Glomerular visceral epithelial cell (primary cell): ENCODE results near the gene OR4A16.

Experiments
- DNase-seq: peaks from one replicate; pipeline ENCODE4 v3.0.0-alpha.2; 2016; ENCODE audit errors: extremely low spot score

The OR4A16 gene, protein sequence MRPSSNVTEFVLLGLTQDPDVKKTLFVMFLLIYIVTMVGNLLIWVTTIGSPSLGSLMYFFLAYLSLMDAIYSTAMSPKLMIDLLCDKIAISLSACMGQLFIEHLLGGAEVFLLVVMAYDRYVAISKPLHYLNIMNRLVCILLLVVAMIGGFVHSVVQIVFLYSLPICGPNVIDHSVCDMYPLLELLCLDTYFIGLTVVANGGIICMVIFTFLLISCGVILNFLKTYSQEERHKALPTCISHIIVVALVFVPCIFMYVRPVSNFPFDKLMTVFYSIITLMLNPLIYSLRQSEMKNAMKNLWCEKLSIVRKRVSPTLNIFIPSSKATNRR

DNA sequence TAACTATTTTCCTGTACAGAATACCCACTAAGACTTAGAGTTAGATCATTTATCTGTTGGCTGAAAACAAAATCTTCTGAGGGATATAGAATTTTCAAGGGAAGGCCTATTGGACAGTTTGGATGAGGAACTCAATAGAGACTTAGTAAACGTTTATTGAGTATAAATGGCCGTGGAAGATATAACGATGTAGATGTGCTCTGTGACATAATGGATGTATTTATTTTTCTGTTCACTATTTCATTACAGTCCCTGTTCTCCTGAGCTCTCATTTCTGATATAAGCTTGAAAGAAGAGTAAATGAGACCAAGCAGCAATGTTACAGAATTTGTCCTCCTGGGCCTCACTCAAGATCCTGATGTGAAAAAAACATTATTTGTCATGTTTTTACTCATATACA is at the start of gene OR4A16:
OR4A16 (plus strand) TSS at position 301 of the 400 bp plus-strand sequence; CDS start at position 301, 0 bp downstream.
- DNase-seq = no peak

GRCh38 chr11:55324500-55324899 is 18.5 kb upstream of the OR4A16 start:
- no peak for DNase-seq

DNA sequence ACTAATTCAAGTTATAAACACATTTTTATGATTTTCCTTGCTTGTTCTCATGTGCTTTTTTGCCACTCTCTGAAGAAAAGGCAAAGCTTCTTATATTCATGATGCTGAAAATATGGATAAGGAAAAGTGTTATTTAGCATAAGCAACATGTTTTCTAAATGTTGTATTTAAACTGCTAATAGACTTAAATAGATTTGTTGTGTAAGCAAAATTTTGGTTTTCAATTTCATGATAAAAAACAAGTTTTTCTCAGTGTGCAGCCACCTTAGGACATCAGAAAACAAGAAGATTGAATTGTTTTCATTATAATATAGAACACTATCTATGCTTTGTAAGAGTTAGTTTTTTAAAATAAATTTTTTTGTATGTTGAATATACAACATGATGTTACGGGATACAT is 2.3 kb downstream of the OR4A16 start:
- DNase-seq = no peak

DNA sequence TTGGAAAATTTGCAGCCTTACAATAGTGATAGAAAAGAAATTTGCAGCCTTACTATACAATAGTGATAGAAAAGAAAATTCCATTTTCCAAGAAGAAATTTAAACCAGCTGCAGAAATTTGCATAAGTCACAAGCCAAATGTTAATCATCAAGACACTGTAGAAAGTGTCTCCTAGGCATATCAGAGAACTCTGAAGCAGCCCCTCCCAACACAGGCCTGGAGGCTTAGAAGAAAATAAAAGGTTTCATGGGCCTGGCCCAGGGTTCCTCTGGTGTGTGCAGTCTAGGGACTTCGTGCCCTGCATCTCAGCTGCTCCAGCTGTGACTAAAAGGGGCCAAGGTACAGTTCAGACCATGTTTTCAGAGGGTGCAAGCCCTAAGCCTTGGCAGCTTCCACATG is 6.0 kb downstream of the OR4A16 start:
- DNase-seq = no peak

DNA sequence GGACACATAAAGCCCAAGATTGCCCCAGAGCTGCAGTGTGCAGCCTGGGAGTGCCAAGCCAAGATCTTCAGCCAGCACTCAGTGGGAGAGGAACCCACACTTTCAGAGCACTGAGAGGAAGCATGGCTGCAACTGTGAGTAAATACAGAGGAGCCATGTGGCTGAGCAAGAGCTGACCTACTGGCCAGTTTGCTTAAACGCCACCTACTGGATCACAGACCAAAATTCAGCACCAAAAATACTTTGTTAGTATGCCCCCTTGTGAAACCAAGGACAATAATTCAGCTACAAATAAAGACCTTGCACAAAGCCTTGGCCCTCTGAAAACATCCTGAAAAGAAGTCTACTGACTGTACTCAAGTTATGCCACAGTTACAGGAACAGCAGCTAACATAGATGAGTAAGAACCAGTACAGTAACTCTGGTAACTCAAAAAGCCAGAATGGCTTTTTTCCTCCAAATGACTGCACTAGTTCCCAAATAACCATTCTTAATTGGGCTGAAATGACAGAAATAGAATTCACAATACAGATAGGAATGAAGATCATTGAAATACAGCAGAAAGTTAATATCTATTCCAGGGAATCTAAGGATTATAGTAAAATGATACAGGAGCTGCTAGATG is 14.7 kb downstream of the OR4A16 start:
- no peak for DNase-seq

DNA sequence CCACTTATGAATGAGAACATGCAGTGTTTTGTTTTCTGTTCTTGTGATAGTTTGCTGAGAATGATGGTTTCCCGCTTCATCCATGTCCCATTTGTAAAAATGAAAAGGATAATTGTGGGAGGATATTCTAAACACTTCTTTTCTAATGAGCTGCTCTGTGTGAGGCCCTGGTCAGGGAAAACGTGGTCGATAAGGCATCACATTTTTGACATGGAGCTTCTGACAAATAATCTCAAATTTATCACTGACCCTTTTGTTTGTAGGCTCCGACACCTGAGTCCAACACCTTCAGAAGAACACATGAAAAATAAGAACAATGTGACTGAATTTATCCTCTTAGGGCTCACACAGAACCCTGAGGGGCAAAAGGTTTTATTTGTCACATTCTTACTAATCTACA is 24.7 kb downstream of the OR4A16 start, which contains the start of gene OR4A15:
OR4A15 (plus strand) TSS at position 301 of the 400 bp plus-strand sequence; CDS start at position 301, 0 bp downstream.
- no peak for DNase-seq
